GM12875 (cell line): ENCODE data around the gene AGXT.

Experiments used
- H3K4me3 ChIP-seq: one replicate; pipeline ENCODE4 v1.5.1; 2011; ENCODE audit warnings: low read depth, low read length, control low read depth
- TF ChIP-seq, protein P1 (sequence below): IDR thresholded peaks from 2 replicates; pipeline ENCODE4 v1.5.1; 2011; ENCODE audit warnings: low read depth, mild to moderate bottlenecking, control low read depth, inconsistent platforms, low read length, moderate library complexity, borderline replicate concordance; ENCODE audit not compliant: insufficient read depth

The AGXT gene

DNA sequence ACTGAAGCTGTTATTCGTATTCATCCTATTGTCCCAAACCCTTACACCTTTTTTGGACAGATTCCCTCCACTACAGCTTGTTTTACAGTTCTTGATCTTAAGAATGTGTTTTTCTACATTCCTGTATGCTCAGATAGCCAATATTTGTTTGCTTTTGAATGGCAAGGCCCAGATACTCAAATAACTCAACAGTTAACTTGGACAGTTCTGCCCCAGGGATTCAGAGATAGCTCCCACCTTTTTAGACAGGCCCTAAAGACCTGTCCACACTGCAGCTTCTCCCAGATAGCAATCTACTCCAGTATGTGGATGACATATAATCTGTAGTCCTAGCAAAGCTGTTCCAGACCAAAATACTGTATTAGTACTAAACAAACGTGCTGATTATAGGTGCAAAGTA is 7.1 kb upstream of the AGXT start:
- H3K4me3 ChIP-seq = no peak overlapping the region
- TF ChIP-seq, protein P1, sequence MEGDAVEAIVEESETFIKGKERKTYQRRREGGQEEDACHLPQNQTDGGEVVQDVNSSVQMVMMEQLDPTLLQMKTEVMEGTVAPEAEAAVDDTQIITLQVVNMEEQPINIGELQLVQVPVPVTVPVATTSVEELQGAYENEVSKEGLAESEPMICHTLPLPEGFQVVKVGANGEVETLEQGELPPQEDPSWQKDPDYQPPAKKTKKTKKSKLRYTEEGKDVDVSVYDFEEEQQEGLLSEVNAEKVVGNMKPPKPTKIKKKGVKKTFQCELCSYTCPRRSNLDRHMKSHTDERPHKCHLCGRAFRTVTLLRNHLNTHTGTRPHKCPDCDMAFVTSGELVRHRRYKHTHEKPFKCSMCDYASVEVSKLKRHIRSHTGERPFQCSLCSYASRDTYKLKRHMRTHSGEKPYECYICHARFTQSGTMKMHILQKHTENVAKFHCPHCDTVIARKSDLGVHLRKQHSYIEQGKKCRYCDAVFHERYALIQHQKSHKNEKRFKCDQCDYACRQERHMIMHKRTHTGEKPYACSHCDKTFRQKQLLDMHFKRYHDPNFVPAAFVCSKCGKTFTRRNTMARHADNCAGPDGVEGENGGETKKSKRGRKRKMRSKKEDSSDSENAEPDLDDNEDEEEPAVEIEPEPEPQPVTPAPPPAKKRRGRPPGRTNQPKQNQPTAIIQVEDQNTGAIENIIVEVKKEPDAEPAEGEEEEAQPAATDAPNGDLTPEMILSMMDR = no peak

DNA sequence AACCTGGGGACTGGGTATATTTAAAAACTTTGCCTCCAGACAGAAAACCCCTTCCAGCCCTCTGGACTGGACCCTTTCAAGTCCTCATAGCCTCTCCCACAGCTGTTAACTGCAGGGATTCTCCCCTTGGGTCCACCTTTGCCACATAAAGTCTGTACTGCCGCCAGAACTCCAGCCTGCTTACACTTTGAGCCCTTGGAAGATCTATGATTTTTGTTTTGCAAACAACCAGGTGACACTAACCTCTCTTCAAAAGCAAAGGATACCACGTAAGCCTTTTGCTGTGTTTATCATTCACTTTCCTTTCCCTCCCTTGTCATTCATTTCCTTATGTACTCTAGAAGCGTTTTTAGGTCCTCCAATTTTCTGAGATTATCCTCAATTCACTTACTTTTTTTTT is 4.1 kb upstream of the AGXT start:
- TF ChIP-seq, protein P1 = no peak
- no peak overlapping the region for H3K4me3 ChIP-seq

DNA sequence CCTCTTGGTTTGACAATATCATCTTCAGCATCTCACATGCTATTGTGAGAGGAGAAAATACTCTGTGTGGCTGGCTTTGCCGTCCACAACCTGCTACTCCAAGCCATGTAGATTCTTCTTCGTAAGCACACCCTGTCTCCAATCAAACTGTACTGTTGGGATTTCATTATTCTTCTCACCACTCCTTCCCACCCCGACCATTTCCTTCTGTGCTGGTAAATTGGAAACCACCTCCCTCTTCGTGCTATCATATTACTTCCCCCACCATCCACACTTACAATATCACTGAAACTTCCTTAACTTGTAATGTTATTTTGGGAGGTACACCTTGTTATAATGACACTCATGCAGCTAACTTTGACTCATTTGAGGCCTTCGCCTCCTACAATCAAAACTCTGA is 3.2 kb upstream of the AGXT start:
- no peak overlapping the region for H3K4me3 ChIP-seq
- TF ChIP-seq, protein P1 = no peak

DNA sequence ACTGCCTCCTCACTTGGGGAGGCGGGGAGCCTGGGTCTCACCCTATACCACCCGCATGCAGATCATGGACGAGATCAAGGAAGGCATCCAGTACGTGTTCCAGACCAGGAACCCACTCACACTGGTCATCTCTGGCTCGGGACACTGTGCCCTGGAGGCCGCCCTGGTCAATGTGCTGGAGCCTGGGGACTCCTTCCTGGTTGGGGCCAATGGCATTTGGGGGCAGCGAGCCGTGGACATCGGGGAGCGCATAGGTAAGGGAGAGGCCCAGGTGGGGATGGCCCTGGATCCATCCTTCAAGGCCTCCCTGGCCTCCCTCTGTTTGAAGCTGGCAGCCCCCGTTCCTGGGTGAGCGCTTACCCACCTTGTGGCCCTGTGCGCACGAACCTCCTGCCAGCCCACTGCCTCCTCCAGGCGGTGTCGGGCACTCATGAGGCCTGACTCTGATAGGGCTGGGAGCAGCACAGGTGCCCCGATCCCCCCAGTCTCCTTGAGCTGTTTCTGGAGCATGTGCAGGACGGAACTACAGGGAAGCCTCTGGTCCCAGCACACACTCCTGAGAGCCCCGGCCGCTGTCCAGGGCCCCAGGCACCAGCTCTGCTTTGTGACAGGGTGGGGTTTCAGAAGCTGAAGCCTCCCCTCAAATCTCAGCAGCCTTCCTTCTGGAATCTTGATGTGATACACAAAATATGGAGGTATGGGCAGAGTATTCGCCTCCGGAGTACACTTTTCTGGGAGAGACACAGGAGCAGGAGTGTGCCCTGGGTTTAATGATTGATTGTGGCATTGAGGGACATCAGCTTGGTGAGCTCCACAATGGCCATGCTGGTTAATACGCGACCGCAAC is 708 bp downstream of the AGXT start:
- TF ChIP-seq, protein P1 = no peak
- H3K4me3 ChIP-seq = no peak overlapping the region

DNA sequence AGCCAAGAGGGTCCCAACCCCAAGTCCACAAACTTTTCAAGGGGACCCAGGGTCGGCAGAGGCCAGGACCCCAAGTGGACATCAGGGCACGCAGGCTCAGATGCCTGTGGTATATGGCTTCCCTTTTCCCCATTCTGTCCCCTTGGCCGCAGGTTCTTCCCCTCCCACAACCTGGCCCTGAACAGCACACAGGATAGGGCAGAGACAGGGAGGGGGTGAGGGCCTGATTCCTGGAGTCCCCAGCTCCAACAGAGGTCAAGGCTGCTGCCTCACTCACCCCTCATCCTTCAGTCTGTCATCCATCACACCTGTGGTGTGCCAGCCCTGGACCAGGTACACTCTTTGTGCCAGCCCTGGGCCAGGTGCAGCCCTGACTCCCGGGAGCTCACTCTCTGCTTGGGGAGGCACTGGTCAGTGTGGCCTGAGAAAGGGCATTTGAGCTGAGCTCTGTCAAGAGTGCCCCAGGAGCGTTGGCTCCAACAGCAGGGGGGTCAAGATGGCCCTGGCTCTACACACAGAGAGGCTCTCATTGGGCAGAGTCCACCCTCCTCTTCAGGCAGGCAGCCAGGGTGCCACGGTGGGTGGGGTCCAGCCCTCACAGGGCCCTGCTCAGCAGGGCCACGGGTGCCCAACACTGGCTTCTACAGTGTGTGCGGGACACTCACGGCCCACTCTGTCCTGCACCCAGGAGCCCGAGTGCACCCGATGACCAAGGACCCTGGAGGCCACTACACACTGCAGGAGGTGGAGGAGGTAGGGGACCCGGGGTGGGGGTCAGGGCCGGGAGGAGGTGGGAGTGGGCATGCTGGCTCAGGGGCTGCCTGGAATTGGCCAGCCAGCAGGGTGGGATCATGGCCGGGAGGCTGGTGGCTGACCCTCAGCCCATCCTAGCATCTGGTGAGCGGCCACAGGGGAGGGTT is 1.6 kb downstream of the AGXT start:
- no peak overlapping the region for H3K4me3 ChIP-seq
- TF ChIP-seq, protein P1 = no peak

GRCh38 chr2:240871071-240871958 is 2.7 kb downstream of the AGXT start:
- H3K4me3 ChIP-seq = no peak overlapping the region
- TF ChIP-seq, protein P1 = no peak
